GM21423 (cell line): Measurements from ENCODE around the gene ANKRD10.
"Not testable (repeated sequence)": the region's sequence is repeated elsewhere in the genome, so short reads cannot be mapped to it uniquely, and the experiment has no call there.

ENCODE experiments used
- ATAC-seq: cut with Tn5 transposase; IDR thresholded peaks from one replicate; pipeline ENCODE4 v1.9.1; 2021; ENCODE audit warnings: mild to moderate bottlenecking, moderate library complexity; ENCODE audit not compliant: unreplicated experiment

Gene ANKRD10

DNA sequence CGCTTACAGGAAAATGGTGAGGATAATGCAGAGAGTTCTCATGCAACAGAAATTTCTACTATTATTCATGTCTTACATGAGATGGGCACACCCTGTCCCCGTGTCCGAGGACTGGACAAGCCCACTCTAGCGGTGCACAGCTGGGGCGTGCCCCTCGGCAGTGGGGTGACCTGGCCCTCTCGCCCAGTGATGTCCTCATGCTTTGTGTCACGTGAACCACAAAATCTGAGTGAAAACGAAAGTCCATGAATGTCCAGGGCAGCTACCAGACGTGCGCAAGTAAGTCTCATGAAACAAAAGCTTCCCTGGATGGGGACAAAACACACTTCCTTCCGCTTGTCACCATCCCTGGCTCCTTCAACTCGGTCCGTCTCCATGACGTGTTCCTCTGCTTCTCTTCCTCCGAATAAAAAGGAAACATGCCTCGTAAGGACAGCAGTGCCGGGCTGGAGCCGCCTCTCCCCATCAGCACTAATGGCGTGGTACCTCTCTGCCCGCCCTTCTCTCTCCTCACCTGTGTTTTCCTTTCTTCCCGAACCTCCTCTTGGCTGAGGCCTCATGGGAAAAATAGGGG, 45.6 kb downstream of the ANKRD10 start:
- ATAC-seq: no peak

GRCh38 chr13:110868720-110869119, 46.1 kb downstream of the ANKRD10 start:
- no peak for ATAC-seq

GRCh38 chr13:110867380-110867779, 47.5 kb downstream of the ANKRD10 start:
- no peak for ATAC-seq

DNA sequence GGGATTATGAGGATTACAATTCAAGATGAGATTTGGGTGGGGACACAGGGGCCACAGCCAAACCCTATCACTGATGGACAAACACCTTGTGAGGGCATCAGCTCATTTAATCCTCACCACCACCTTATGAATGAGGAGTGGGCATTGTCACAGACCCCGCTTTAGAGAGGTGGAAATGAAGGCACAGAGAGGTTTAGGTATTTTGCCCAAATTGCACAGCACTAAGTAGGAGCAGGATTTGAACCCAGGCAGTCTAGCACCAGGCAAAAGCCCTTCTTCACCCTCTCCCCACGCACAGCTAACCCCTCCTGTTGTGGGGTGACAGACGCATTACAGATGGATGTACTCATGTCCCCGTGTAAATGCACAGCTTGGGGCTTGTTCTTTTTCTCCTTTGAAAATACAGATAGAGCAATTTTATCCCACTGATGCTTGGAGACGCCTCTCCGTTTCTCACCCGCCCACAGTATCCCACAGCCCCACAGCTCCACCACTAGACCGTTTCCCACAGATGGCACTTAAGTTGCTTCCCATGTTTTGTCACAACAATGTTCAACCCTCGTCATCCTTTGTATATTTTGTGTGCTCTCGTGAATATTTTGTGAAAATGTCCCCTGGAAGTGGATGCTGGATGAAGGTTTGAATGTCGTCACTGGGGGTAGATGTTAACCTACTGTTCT, 48.2 kb downstream of the ANKRD10 start:
- ATAC-seq: no peak

DNA sequence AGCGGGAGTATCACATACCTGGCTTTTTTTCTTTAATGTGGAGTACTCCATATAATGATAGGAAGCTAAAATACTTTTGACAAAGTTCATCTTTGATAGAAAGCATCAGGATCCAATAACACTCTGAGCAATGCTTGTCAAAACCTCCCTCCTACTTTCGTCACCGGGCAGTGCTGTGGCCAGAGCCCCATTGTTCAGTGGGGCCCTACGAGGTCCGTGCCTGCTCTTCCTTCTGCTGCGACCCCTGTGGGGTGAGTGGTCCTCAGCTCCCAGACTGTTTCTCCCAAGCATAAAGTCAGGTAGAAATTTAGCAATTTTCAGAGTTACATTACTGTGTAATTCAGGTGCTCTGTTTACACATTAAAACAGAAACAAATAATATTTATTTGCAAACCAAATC, 51.2 kb downstream of the ANKRD10 start:
- no peak for ATAC-seq

DNA sequence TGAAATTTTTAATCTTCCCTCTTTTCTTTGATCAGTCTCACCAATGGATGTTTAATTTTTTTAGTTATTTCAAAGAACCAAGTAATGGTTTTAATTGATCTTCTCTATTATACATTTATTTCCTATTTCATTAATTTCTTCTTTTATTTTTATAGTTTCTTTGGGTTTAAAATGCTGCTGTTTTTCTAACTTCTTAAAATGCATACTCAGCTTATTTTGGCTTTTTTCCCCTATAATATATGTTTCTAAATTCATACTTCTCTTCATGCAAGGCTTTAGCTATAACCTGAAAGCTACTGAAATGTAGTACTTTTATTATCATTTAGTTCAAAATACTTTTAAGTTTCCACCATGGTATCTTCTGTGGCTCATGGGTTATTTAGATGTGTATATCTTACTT, 53.9 kb downstream of the ANKRD10 start:
- no peak for ATAC-seq

DNA sequence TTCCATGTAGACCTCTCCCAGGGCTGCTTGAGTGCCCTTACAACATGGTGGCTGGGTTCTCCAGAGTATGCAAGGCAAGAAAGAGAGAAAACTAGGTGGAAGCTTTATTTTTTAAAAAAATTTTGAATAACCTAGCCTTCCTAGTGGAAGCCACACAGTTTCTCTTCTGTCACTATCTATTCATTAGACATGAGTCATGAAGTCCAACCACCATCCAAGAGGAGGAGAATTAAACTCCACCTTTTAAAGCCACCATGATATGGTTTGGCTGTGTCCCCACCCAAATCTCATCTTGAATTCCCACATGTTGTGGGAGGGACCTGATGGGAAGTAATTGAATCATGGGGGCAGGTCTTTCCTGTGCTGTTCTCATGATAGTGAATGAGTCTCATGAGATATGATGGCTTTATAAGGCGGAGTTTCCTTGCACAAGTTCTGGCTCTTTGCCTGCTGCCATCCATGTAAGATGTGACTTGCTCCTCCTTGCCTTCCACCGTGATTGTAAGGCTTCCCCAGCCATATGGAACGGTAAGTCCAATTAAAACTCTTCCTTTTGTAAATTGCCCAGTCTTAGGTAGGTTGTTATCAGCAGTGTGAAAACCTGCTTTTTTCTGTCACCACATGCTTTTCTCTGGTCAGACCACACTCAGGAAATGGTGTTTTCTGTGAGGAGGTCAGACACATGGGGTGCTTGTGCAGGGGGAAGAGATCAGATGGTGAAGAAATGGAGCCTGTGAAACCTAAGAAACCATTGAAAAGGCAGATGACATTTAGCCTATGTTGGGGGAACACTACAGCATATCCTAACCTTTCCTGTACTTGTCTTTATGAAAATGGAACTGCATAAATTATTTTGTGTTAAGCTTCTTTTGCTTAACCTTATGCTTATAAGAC, 57.7 kb downstream of the ANKRD10 start:
- ATAC-seq: peak; percentile 69

DNA sequence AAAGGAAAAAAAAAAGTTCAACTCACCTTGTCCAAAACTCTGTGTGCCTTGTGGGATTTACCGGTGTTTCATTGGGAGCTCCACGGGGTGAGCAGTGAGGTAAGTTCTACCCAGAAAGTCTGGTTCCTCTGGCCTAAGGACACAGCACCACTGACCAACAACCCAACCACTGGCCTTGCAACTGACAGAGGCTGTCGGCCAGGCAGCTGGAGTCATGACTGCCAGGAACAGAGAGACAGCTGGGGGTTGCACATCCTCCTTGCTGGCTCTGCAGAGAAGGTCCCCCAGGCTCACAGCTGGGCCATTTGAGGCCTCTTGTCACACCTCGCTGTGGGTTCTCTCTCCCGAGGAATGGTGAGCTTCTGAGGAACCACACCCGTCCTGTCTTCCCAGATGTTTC, 59.5 kb downstream of the ANKRD10 start:
- no peak for ATAC-seq

GRCh38 chr13:110854866-110855265, 60.0 kb downstream of the ANKRD10 start:
- ATAC-seq: no peak

GRCh38 chr13:110853235-110853721, 61.6 kb downstream of the ANKRD10 start:
- no peak for ATAC-seq

GRCh38 chr13:110850840-110851239, 64.0 kb downstream of the ANKRD10 start:
- no peak for ATAC-seq

- ATAC-seq: no peak
Observed at GRCh38 chr13:110850006-110850405, 64.9 kb downstream of the ANKRD10 start.

- ATAC-seq: no peak
Observed at GRCh38 chr13:110845520-110845919, 69.3 kb downstream of the ANKRD10 start.

- no peak for ATAC-seq
Observed at GRCh38 chr13:110841846-110842245, 73.0 kb downstream of the ANKRD10 start.

DNA sequence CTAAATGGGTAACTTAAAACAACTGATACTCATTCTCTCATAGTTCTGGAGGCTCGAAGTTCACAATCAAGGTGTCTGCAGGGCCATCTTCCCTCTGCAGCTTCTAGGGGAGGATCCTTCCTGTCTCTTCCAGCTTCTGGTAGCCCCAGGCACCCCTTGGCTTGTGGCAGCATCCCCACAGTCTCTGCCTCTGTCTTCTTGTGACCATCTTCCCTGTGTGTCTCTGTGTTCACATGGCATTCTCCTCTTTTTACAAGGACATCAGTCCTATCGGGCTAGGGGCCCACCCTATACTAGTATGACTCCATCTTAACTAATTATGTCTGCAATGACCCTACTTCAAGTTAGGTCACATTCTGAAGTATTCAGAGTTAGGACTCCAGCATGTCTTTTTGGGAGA, 73.5 kb downstream of the ANKRD10 start:
- no peak for ATAC-seq

- no peak for ATAC-seq
Observed at GRCh38 chr13:110838867-110839538, 75.9 kb downstream of the ANKRD10 start.

DNA sequence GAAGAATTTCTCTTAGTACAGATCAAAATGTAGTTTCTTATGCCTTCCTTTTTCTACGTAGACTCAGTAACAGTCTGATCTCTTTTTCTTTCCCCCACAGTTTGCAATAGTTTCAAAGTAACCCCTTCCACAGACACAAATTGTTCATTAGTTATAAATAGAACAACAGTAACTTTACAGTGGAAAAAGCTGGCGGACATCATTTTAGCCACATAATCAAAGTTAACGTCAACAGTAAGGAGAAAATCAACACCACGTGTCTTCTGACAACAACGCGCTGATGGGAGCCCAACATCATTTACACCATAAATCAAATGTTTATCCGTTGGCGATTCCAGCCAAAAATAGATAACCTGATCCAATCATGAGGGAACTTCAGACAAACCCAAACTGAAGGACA, 76.8 kb downstream of the ANKRD10 start:
- ATAC-seq: no peak

DNA sequence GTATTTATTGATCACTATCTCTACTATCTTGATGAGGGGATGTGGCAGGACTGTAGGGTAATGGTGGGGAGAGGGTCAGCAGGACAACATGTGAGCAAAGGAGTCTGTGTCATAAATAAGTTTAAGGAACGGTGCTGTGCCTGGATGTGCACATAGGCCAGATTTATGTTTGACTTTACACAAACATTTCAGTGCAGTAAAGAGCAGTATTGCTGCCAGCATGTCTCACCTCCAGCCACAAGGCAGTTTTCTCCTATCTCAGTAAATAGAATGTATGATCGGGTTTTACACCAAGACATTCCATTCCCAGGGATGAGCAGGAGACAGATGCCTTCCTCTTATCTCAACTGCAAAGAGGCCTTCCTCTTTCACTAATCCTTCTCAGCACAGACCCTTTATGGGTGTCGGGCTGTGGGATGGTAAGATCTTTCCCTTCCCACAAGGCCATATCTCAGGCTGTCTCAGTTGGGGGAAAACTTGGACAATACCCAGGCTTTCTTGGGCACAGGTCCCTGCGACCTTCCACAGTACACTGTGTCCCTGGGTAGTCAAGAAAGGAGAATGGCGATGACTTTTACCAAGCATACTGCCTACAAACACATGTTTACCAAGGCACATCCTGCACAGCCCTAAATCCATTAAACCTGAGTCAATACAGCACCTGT, 77.3 kb downstream of the ANKRD10 start:
- not testable (repeated sequence) for ATAC-seq

- no peak for ATAC-seq
Observed at GRCh38 chr13:110836605-110836903, 78.3 kb downstream of the ANKRD10 start.

DNA sequence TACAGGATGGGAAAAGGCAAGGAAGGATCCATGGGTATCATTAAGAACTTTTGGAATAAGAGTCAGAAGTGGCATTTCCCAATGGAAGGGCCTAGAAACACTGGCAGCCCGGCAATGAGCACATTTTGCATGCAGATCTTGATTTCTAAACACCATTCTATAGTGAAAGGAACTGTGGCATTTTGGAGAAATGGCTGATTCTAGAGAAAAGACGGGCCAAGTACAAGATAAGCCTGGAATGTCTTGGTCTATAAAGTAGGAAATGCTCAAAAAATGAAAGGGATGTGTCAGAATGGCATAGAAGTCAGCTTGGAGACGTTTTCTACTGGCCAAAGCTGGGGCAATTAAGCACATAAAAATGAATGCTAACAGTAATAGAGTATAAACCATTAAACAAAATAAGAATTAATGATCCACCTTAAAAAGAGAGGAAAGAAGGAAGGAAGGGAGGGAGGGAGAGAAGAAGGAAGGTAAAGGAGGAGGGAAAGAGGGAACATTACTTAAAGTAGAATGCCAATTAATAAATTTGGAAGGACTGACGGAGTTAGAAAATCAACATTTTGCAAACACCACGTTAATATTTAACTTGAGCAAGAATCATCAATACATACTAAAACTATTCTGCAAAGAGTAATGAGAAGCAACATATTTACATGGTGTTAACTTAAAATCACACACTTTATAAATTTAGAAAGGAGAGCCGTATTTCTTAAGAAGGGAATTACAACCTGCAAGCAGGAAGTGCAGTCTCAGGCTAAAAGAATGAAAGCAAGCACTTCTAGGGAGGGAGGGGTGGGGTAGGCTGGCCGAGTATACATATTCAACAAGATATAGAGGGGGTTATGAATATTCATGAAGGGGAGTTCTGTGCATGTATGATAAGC, 78.9 kb downstream of the ANKRD10 start:
- ATAC-seq: no peak
